CD4-positive, alpha-beta T cell treated with Interleukin-12 subunit alpha and Interleukin-12 subunit beta, for 1 hour (primary cell): ENCODE results near the gene CDON.
"Not testable (repeated sequence)": the region's sequence is repeated elsewhere in the genome, so short reads cannot be mapped to it uniquely, and the experiment has no call there.

ENCODE experiments used
- DNase-seq: peaks from one replicate; pipeline ENCODE4 v3.0.0-alpha.2; 2020

CDON gene

GRCh38 chr11:125987066-125987641 is 75.5 kb downstream of the CDON start:
- no peak for DNase-seq

GRCh38 chr11:125985956-125986355 is 76.7 kb downstream of the CDON start:
- not testable (repeated sequence) for DNase-seq

DNA sequence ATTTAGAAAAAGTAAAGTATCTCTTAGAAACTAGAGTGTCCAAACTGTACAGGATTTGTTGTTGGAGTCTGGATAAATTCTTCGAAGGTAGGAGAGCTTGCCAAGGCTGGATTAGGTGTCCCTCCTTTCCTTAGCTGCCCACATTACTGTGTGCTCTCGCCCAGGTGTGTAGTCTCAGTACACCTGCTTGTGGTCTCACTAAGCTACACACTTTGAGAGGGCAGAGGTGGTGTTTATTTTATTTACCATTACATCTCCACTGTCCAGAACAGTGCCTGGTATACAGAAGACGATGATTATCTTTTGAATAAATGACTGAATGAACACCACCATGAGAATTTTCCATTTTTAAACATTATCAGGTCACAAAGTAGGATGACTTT is 80.3 kb downstream of the CDON start:
- no peak for DNase-seq

DNA sequence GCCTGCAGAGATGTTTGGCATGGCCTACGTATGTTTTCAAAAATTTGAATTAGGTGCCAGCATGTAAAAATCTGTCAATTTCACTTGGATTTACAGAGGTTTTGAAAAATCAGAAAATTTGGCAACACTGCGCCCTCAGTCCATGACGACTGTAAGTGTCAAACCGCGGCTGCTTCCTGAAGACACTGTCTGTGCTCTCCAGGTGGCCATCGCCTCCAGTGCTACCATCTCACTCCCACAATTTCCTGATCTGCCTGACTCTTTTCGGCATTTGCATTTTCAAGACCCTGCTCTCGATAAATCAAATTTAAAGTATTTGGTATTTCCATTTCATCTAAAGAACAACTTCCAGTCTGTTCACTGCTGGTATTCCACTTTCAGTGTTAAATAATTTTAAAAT is 82.2 kb downstream of the CDON start:
- DNase-seq = no peak

- no peak for DNase-seq
Observed at GRCh38 chr11:125979511-125979910, 83.2 kb downstream of the CDON start.

- no peak for DNase-seq
Observed at GRCh38 chr11:125978778-125979407, 83.8 kb downstream of the CDON start.

- no peak for DNase-seq
Observed at GRCh38 chr11:125978181-125978716, 84.4 kb downstream of the CDON start.

- no peak for DNase-seq
Observed at GRCh38 chr11:125977333-125977732, 85.3 kb downstream of the CDON start.

DNA sequence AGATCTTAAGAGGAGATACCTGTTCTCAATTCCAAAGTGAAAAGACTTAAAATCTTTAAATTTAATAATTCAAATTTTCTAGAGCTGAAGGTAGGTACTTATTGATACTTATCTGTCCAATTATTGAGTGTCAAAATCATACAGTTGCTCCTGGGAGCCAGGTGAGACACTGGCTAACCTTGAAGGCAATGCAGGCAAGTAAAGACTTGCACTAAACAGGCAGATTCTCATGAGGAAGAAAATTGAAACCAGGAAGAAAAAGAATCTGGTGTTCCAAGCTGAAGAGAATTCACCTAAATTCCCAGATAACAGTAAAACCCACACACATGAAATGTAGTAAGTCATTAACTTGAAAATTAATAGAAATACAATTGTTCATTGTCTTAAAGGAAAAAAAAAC is 86.5 kb downstream of the CDON start:
- no peak for DNase-seq

DNA sequence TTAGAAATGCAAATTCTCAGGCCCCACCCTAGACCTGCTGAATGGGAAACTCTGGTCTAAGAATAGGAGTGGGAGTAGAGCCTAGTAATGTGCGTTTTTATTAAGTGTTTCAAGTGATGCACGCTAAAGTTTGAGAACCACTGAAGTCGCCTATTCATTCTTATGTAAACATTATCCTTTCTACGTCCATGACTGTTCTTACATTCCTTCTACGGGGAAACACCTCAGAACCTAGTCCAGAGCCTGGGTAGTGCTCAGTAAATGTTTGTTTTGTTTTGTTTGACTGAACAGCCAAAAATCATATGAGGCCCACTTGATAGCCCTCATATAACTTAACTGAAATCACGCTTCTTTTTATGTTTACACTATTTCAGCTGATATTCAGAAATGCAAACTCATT is 87.0 kb downstream of the CDON start:
- no peak for DNase-seq

DNA sequence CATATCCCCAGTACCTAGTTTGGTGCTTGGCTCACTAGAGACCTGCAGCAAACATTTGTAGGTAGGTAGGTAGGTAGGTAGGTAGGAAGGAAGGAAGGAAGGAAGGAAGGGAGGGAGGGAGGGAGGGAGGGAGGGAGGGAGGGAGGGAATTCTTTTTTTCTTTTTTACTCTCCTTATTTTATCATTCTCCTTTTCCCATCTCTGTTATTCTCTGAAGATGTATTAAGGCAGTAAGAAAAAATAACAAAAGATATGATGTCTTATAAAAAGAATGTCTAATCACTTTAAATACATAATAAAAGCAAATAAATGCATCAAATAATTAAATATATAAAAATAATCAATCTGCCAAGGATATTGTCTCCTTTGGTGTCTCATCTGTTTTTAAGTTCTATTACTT is 88.4 kb downstream of the CDON start:
- no peak for DNase-seq

GRCh38 chr11:125971618-125972017 is 91.0 kb downstream of the CDON start:
- no peak for DNase-seq

DNA sequence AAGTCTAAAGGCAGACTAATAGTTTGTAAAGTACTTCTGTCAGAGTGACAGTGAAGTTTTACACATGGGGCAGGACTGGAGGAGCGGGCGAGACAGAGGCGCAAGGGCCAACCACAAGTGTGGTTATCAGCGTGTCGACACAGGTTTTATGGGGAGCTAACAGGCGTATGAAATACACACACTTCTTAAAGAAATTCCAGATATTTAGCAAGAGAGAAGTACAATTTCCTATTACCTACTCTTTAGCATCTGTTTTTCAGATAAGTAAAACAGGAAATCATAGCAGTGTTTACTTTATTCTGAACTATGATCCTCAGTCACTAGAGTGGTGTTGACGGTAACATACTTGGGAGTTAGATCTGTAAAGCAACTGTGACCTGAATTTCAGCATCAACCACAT is 94.3 kb downstream of the CDON start:
- DNase-seq = no peak

GRCh38 chr11:125967515-125967914 is 95.2 kb downstream of the CDON start:
- no peak for DNase-seq

DNA sequence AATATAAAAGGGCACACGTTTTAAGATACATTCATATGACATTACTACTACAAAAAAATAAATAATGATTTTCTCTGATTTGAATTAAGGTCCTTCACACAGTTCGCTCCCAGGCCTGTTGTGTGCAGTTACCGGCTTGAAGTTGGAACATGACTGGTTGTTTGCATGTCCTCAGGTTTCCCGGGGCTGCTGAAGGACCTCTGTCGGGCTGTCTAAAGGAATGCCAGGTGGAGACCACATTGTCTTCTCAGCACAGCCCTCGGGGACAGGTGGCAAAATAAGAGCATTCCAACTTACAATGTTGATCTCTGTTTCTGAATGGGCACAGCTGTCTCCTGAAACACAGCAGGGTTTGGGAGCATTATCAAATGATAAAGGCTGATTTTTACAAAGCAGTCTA is 101.9 kb downstream of the CDON start:
- DNase-seq = no peak

- DNase-seq = no peak
Observed at GRCh38 chr11:125959931-125960330, 102.7 kb downstream of the CDON start.

- DNase-seq = no peak
Observed at GRCh38 chr11:125959511-125959910, 103.2 kb downstream of the CDON start.

DNA sequence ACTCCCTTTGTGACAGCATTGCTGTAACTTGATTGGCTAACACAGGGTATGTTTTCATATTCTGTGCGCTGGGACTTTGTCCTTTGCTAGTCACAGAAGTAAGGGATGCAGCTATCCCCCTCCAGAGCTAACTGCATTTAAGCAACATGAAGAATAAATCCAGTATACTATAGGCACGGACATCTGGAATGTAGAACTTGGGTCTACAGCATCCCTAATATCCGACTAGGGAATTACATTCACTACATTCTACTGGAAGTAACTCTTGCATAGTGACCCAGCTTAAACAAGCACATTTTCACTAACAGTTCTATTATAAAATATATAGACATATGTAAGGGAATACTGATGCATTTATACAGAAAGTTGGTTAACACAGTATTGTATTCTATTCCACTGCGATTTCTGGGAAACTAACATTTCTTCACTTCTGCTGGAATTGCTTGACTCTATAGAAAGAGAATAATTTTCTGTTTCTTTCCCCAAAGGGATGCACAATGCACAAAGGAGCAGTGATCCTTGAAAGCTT is 103.7 kb downstream of the CDON start:
- no peak for DNase-seq

GRCh38 chr11:125957618-125958332 is 104.9 kb downstream of the CDON start:
- DNase-seq = no peak

- no peak for DNase-seq
Observed at GRCh38 chr11:125956391-125957134, 106.1 kb downstream of the CDON start.

DNA sequence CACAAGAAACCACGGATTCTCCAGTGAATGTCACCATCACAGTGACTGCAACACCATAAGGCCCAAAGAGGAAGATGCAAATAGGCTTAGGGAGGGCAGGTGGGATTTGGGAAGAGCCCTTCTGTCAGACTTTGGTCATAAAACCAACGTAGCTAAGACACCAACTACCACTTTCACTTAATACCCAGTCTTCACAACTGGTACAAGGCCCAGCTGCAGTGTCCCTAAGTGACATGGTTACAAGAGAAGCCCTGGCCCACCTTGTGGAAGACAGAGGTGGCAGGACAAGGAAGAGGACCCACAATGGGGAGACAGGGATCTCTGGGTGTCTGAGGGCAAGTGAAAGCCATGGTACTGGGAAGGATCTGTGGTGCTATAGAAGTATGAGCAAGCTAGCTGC is 106.8 kb downstream of the CDON start:
- DNase-seq = no peak

GRCh38 chr11:125954945-125955640 is 107.6 kb downstream of the CDON start:
- DNase-seq = no peak
